Loucy (cell line): ENCODE measurements around the gene IL17D.

Experiments
- H2AFZ ChIP-seq: fragments of 200-600 bp; sonication (generic); 2 replicates; pipeline ENCODE4 v1.6.0; 2016; ENCODE audit warnings: antibody characterized with exemption, mild to moderate bottlenecking, low read length, moderate library complexity
- H3F3A ChIP-seq: fragments of 200-600 bp; 2 replicates; pipeline ENCODE4 v1.6.0; 2016; ENCODE audit warnings: antibody characterized with exemption, low read depth, mild to moderate bottlenecking
- H3K27me3 ChIP-seq: fragments of 200-600 bp; sonication (generic); 2 replicates; pipeline ENCODE4 v1.6.1; 2014; ENCODE audit warnings: low read length, mild to moderate bottlenecking; ENCODE audit not compliant: insufficient read depth, poor library complexity, severe bottlenecking
- H3K36me3 ChIP-seq: fragments of 200-600 bp; sonication (generic); 2 replicates; pipeline ENCODE4 v1.6.1; 2016; ENCODE audit warnings: low read length; ENCODE audit not compliant: insufficient read depth
- H3K4me1 ChIP-seq: fragments of 200-600 bp; sonication (generic); 2 replicates; pipeline ENCODE4 v1.5.1; 2014; ENCODE audit warnings: low read length, mild to moderate bottlenecking; ENCODE audit not compliant: insufficient read depth, poor library complexity, severe bottlenecking
- H3K4me2 ChIP-seq: fragments of 200-600 bp; sonication (generic); 2 replicates; pipeline ENCODE4 v1.6.0; 2014; ENCODE audit warnings: antibody characterized with exemption, low read length, low read depth, mild to moderate bottlenecking; ENCODE audit not compliant: poor library complexity, severe bottlenecking
- H3K4me3 ChIP-seq: fragments of 200-600 bp; sonication (generic); 2 replicates; pipeline ENCODE4 v1.5.1; 2014; ENCODE audit warnings: low read length, mild to moderate bottlenecking, mixed read lengths; ENCODE audit not compliant: poor library complexity, severe bottlenecking
- H3K79me2 ChIP-seq: fragments of 200-600 bp; sonication (generic); 2 replicates; pipeline ENCODE4 v1.6.1; 2014; ENCODE audit warnings: low read length; ENCODE audit not compliant: insufficient read depth
- H3K9ac ChIP-seq: fragments of 200-600 bp; sonication (generic); 2 replicates; pipeline ENCODE4 v1.6.0; 2014; ENCODE audit warnings: mild to moderate bottlenecking, low read depth, low read length, moderate library complexity; ENCODE audit not compliant: poor library complexity, severe bottlenecking
- H3K9me2 ChIP-seq: fragments of 200-600 bp; sonication (generic); replicated peaks from 2 replicates; pipeline ENCODE4 v1.6.1; 2016; ENCODE audit warnings: low read depth, low read length, mixed read lengths
- H3K9me3 ChIP-seq: fragments of 200-600 bp; sonication (generic); 2 replicates; pipeline ENCODE4 v1.6.1; 2014; ENCODE audit warnings: mild to moderate bottlenecking, antibody characterized with exemption, low read length, low read depth; ENCODE audit not compliant: insufficient read depth
- H4K20me1 ChIP-seq: fragments of 200-600 bp; sonication (generic); 2 replicates; pipeline ENCODE4 v1.6.0; 2014; ENCODE audit warnings: antibody characterized with exemption, low read length, mild to moderate bottlenecking; ENCODE audit not compliant: insufficient read depth, poor library complexity, severe bottlenecking
- EZH2phosphoT487 ChIP-seq: fragments of 200-600 bp; IDR thresholded peaks from 2 replicates; pipeline ENCODE4 v1.6.1; 2018; ENCODE audit warnings: antibody characterized with exemption, mild to moderate bottlenecking, moderate library complexity, borderline replicate concordance
- TF ChIP-seq, protein P1 (sequence below): fragments of 200-600 bp; sonication (generic); conservative IDR thresholded peaks from 2 replicates; pipeline ENCODE4 v1.5.1; 2014; ENCODE audit warnings: mild to moderate bottlenecking, antibody characterized with exemption, low read length

IL17D gene

DNA sequence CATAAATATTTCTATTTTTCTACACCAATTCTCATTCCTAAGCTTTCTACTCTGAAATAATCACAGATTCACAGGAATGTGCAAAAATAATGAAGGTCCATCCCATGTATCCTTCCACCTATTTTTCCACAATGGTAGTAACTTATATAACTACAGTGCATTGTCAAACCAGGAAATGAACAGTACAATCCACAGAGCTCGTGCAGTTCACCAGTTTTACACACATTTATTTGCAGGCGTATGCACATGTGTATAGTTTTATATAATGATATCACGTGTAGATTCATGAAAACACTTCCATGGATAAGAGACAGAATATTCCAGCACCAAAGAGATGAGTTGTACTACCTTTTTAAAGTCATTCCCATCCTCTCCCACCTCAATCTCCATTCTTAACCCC, 57.4 kb downstream of the IL17D start:
- no peaks in the 10 kb centered on the region for H3F3A ChIP-seq
- H2AFZ ChIP-seq, result no peak overlapping the region
- H3K79me2 ChIP-seq, result no peaks in the 10 kb centered on the region
- no peaks in the 10 kb centered on the region for H3K36me3 ChIP-seq
- H3K4me2 ChIP-seq, result no peak overlapping the region
- no peaks in the 10 kb centered on the region for H3K9me2 ChIP-seq
- H3K9ac ChIP-seq, result no peak overlapping the region
- no peak overlapping the region for H3K4me3 ChIP-seq
- H3K9me3 ChIP-seq, result 0 out of 2 replicates have a peak, but pooled peaks cover under 1% of the 10 kb centered on the region
- no peaks in the 10 kb centered on the region for H3K4me1 ChIP-seq
- TF ChIP-seq EZH2phosphoT487, result no peak
- TF ChIP-seq, protein P1, sequence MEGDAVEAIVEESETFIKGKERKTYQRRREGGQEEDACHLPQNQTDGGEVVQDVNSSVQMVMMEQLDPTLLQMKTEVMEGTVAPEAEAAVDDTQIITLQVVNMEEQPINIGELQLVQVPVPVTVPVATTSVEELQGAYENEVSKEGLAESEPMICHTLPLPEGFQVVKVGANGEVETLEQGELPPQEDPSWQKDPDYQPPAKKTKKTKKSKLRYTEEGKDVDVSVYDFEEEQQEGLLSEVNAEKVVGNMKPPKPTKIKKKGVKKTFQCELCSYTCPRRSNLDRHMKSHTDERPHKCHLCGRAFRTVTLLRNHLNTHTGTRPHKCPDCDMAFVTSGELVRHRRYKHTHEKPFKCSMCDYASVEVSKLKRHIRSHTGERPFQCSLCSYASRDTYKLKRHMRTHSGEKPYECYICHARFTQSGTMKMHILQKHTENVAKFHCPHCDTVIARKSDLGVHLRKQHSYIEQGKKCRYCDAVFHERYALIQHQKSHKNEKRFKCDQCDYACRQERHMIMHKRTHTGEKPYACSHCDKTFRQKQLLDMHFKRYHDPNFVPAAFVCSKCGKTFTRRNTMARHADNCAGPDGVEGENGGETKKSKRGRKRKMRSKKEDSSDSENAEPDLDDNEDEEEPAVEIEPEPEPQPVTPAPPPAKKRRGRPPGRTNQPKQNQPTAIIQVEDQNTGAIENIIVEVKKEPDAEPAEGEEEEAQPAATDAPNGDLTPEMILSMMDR, result no peak
- no peaks in the 10 kb centered on the region for H3K27me3 ChIP-seq
- H4K20me1 ChIP-seq, result no peaks in the 10 kb centered on the region

DNA sequence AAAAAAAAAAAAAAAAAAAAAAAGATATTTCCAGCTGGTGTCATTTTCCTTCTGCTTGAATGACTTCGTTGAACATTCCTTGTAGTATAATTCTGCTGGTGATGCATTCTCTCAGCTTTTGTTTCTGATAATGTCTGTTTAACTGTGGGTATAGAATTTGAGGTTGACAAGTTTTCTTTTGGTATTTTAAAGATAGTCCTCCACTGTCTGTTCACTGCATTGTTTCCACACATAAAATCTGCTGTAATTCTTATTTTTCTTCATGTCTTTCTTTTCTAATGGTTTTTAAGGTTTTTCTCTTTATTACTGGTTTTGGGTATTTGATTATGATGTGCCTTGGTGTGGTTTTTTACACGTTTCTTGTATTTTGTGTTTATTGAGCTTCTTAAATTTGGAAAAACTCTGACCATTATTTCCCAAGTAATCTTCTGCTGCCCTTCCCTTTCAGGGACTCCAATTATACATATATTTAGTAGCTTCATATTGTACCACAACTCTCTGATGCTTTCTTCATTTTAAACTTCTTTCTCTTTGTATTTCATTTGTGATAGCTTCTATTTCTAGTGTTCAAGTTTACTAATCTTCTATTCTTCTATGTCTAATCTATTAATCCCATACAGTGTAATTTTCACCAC, 63.9 kb downstream of the IL17D start:
- TF ChIP-seq, protein P1, result no peak
- no peak for TF ChIP-seq EZH2phosphoT487
- Histone ChIP-seq H3K36me3 (peaks cover 8% of the 10 kb centered on the region; the same call in 1 of the 2 replicates), H3K4me2 (no peak overlapping the region), H3K4me1 (peaks cover 23% of the 10 kb centered on the region), H3K4me3 (no peak overlapping the region), H3K79me2 (peaks cover 21% of the 10 kb centered on the region), H3F3A (no peaks in the 10 kb centered on the region; the same call in 1 of the 2 replicates), H3K9me3 (peaks cover 19% of the 10 kb centered on the region; the same call in 1 of the 2 replicates), H3K9ac (no peak overlapping the region), H2AFZ (no peak overlapping the region), H3K9me2 (no peaks in the 10 kb centered on the region), H4K20me1 (no peaks in the 10 kb centered on the region), H3K27me3 (no peaks in the 10 kb centered on the region)

DNA sequence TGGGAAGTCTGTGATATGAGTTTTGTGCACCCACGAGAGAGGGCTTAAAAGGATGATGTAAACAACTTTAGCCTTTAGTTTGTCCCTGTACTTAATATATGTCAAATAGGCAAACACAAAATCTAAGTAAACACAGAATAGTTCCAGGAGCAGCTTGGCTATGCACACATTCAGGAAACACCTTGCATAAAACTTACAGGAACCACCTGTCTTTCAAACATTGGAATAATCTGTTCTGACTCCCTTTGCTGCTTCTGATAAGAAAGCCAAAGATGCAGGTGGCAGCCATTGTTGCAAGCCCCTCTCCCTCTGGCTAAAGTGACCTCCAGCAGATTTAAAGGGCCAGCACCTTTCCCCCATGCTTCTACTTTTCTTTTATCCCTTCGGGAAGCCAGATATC, 65.6 kb downstream of the IL17D start:
- Histone ChIP-seq H3F3A (no peaks in the 10 kb centered on the region; the same call in 1 of the 2 replicates), H3K27me3 (no peaks in the 10 kb centered on the region), H3K4me2 (peak overlapping the region; percentile 33), H3K79me2 (peaks cover 28% of the 10 kb centered on the region), H3K9me3 (peaks cover 19% of the 10 kb centered on the region; the same call in 1 of the 2 replicates), H3K4me3 (peak overlapping the region; percentile 3), H3K9ac (no peak overlapping the region), H2AFZ (no peak overlapping the region), H3K36me3 (peaks cover 8% of the 10 kb centered on the region; the same call in 1 of the 2 replicates), H3K9me2 (no peaks in the 10 kb centered on the region), H3K4me1 (peaks cover 31% of the 10 kb centered on the region), H4K20me1 (no peaks in the 10 kb centered on the region)
- no peak for TF ChIP-seq EZH2phosphoT487
- TF ChIP-seq, protein P1, result no peak
